Erythroblast (primary cell): ENCODE results near the gene TSPYL4.

ENCODE experiments used
- GATA1 ChIP-seq: IDR thresholded peaks from 2 replicates; pipeline ENCODE4 v1.6.1; 2011; ENCODE audit warnings: low read depth, mild to moderate bottlenecking, control low read depth, low read length, moderate library complexity
- POLR2A ChIP-seq: IDR thresholded peaks from 2 replicates; pipeline ENCODE4 v1.6.1; 2011; ENCODE audit warnings: mild to moderate bottlenecking, low read length

DNA sequence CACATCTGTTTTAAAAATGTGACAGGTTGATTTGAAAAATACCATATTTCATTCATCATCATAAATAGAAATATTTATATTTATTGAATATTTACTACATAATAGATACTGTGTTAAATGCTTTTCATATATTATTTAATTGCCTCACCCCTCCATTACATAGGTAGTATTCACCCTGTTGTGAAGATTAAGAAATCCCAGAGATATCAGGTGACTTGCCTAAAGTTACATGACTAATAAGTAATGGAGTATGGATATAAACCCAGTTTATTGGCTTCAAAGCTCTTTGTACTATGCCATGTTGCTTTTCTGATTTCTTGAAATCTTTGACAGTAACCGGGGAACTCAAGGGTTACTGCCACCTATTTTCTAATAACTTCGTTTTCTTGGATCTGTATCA lies 36.0 kb upstream of the TSPYL4 start:
- TF ChIP-seq POLR2A, result no peak
- no peak for TF ChIP-seq GATA1
